GM12878 (cell line): Measurements from ENCODE around the gene RTN4.

Experiments
- RFX5 ChIP-seq: IDR thresholded peaks from 2 replicates; pipeline ENCODE4 v1.6.1; 2011; ENCODE audit warnings: low read depth, low read length, improper control_type of control experiment
- TF ChIP-seq, protein P1 (sequence below), 3 experiments: IDR thresholded peaks in 2 of 3; conservative IDR thresholded peaks in 1 of 3; 2 replicates each; pipeline ENCODE4 v1.5.1; 2011; ENCODE audit warnings: low read depth in 3 of 3, low read length in 3 of 3, mild to moderate bottlenecking in 3 of 3, control low read depth in 2 of 3, moderate library complexity in 2 of 3, inconsistent platforms in 1 of 3, mixed read lengths in 1 of 3; ENCODE audit not compliant: control insufficient read depth in 2 of 3, insufficient read depth in 1 of 3; ENCODE audit errors: extremely low read depth in 1 of 3

DNA sequence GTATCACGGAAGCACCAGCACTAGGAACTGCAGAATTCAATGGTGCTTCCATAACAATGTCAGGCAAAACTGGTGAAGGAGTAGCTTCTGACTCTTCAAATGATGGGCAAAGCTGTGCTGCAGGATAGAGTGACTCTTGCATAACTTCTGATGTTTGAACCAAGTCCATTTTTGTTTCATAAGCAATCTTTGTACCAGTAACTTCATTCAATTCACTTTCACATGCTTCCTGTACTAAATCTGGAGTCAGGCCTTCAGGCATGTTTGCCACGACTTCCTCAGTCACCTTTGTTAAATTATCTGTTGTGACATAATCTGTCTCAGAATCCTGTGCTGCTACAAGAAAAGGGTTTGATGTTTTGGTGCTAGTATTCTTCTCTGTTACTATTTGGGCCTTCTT, 24.0 kb downstream of the RTN4 start:
- TF ChIP-seq, protein P1, sequence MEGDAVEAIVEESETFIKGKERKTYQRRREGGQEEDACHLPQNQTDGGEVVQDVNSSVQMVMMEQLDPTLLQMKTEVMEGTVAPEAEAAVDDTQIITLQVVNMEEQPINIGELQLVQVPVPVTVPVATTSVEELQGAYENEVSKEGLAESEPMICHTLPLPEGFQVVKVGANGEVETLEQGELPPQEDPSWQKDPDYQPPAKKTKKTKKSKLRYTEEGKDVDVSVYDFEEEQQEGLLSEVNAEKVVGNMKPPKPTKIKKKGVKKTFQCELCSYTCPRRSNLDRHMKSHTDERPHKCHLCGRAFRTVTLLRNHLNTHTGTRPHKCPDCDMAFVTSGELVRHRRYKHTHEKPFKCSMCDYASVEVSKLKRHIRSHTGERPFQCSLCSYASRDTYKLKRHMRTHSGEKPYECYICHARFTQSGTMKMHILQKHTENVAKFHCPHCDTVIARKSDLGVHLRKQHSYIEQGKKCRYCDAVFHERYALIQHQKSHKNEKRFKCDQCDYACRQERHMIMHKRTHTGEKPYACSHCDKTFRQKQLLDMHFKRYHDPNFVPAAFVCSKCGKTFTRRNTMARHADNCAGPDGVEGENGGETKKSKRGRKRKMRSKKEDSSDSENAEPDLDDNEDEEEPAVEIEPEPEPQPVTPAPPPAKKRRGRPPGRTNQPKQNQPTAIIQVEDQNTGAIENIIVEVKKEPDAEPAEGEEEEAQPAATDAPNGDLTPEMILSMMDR (IDR thresholded peaks at IDR 0.05 in 2 of 3, conservative IDR thresholded peaks at IDR 0.05 in 1 of 3; ENCODE audit: control insufficient read depth in 2 of 3, extremely low read depth in 1 of 3, insufficient read depth in 1 of 3, low read depth in 3 of 3, low read length in 3 of 3), result no peak
- TF ChIP-seq RFX5, result no peak
